ENCODE data around the gene NRL. TPM values are rescaled to one million over a fixed set of nuclear protein-coding genes. Genes with fewer than 3 reads are reported as not detected.

Gene NRL
- total and polyA plus RNA-seq, 10 of the 15 experiments (the other 5 are each of a cell fraction or from before 2014, with no cell fraction given) = 0.11 to 4.4 (median 2.2) TPM

DNA sequence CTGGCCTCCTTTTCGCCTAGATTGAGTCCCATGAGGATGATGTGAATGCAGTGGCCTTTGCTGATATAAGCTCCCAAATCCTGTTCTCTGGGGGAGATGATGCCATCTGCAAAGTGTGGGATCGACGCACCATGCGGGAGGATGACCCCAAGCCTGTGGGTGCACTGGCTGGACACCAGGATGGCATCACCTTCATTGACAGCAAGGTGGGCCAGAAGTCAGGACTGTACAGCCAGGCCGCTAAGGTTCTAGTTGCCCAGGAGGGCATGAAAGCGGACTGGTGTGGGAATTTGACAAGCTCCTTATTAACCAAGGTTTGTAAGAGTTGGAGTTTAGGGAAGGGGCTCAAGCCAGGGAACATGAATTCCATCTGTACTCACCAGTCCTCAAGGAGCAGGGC is 4.9 kb upstream of the NRL start:
- no peaks in the 10 kb centered on the region for H4K20me1 ChIP-seq (ENCODE audit: control insufficient read depth, insufficient read depth)
- SMC1A ChIA-PET (ENCODE audit: uncharacterized antibody, unreplicated experiment) = interaction anchor here (1.5 to 7.7 kb wide), 2 partner anchors 8 to 17 kb away, joined by 5 to 70 read pairs; partner anchors contain the start of gene PSME1
- H3K4me3 ChIP-seq = no peak overlapping the region
- H3K79me2 ChIP-seq (ENCODE audit: control insufficient read depth, insufficient read depth, low read length) = peaks cover 17% of the 10 kb centered on the region
- POLR2A ChIA-PET = interaction anchor here (1.5 to 17.1 kb wide), 2 partner anchors 13 to 16 kb away, joined by 3 to 276 read pairs; partner anchors contain the start of genes EMC9, FITM1 and PSME1
- CTCF ChIA-PET = interaction anchor here (0.5 kb wide), 1 partner anchor 28 kb away, joined by 3 read pairs; no protein-coding TSS in a partner anchor
- no peak overlapping the region for H3K27ac ChIP-seq (ENCODE audit: control insufficient read depth, insufficient read depth)
- no peak overlapping the region for H2AFZ ChIP-seq (ENCODE audit: control insufficient read depth, low read depth, low read length)
- no peak for FAIRE-seq
- no peak overlapping the region for H3K9ac ChIP-seq (ENCODE audit: control insufficient read depth, insufficient read depth, low read length)
- RAD21 ChIA-PET (ENCODE audit: unreplicated experiment) = no interaction called here
- H3K4me1 ChIP-seq (ENCODE audit: control insufficient read depth, insufficient read depth, low read length) = peaks cover 21% of the 10 kb centered on the region
- BruUV-seq (replicated peaks) = no TSS peak
- in situ Hi-C loops (cut with MboI) = loop anchor here (25.0 kb wide), 1 partner anchor 807 kb away; the partner anchor contains the start of genes BCL2L2, PABPN1 and PPP1R3E
- TF ChIP-seq PAX8 (IDR thresholded peaks at IDR 0.05) (no peak), BACH1 (IDR thresholded peaks at IDR 0.05; ENCODE audit: borderline replicate concordance) (no peak), CREB1 (IDR thresholded peaks at IDR 0.05; ENCODE audit: low read depth) (no peak), TCF12 (IDR thresholded peaks at IDR 0.05; ENCODE audit: low read depth, low read length) (no peak), RAD21 (IDR thresholded peaks at IDR 0.05; ENCODE audit: insufficient read depth, low read depth, low read length) (no peak), CBX5 (IDR thresholded peaks at IDR 0.05; ENCODE audit: low read depth) (no peak), NBN (IDR thresholded peaks at IDR 0.05) (no peak), ZNF217 (IDR thresholded peaks at IDR 0.05) (no peak), ESRRA (IDR thresholded peaks at IDR 0.05; ENCODE audit: low read length) (no peak), SIX5 (IDR thresholded peaks at IDR 0.05; ENCODE audit: low read depth, low read length, severe bottlenecking) (no peak), CBX3 (IDR thresholded peaks at IDR 0.05; ENCODE audit: borderline replicate concordance, low read depth) (no peak), GABPA (IDR thresholded peaks at IDR 0.05; ENCODE audit: low read depth) (no peak), IRF4 (IDR thresholded peaks at IDR 0.05; ENCODE audit: low read depth, low read length) (no peak), SRF (IDR thresholded peaks at IDR 0.05; ENCODE audit: low read depth in 2 of 2, low read length in 2 of 2) (no peak)
- TF ChIP-seq, protein P1, sequence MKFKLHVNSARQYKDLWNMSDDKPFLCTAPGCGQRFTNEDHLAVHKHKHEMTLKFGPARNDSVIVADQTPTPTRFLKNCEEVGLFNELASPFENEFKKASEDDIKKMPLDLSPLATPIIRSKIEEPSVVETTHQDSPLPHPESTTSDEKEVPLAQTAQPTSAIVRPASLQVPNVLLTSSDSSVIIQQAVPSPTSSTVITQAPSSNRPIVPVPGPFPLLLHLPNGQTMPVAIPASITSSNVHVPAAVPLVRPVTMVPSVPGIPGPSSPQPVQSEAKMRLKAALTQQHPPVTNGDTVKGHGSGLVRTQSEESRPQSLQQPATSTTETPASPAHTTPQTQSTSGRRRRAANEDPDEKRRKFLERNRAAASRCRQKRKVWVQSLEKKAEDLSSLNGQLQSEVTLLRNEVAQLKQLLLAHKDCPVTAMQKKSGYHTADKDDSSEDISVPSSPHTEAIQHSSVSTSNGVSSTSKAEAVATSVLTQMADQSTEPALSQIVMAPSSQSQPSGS (IDR thresholded peaks at IDR 0.05; ENCODE audit: low read length) = no peak
- peaks cover 16 to 27% of the 10 kb centered on the region in 2 experiments for H3K36me3 ChIP-seq (ENCODE audit: control insufficient read depth in 2 of 2, insufficient read depth in 2 of 2, low read length in 1 of 2)
- H3K9me3 ChIP-seq (replicated peaks; ENCODE audit: control insufficient read depth, insufficient read depth, low read length) = no peaks in the 10 kb centered on the region
- over 99% methylated on average over 6 of the region's 6 CpGs for WGBS (ENCODE audit: insufficient coverage, insufficient replicate concordance, low lambda C conversion rate, missing lambda C conversion rate)
- no peak overlapping the region for H3K4me2 ChIP-seq (ENCODE audit: control insufficient read depth, insufficient read depth)
- intact Hi-C loops (cut with micrococcal nuclease; ENCODE audit: unreplicated experiment) = no loop called here
- H3K27me3 ChIP-seq (replicated peaks in 1 of 2; ENCODE audit: control insufficient read depth in 2 of 2, insufficient read depth in 2 of 2, low read length in 1 of 2) = no peaks in the 10 kb centered on the region
- no peak for DNase-seq (ENCODE audit: low read depth, low spot score)
- no peak for ATAC-seq

All from GM12878 (cell line).